Measurements from ENCODE around the gene TMEM178B. TPM values are rescaled to one million over a fixed set of nuclear protein-coding genes. Genes with fewer than 3 reads are reported as not detected.

TMEM178B gene
- total and polyA plus RNA-seq, 2 of the 4 experiments (the other 2 are of a cell fraction), result under 0.01 to 0.05 TPM

GRCh38 chr7:141142058-141142457 lies 68.2 kb downstream of the TMEM178B start:
- H3K4me2 ChIP-seq (ENCODE audit: low read depth, low read length), result no peak overlapping the region
- ChIA-PET POLR2A (ENCODE audit: unreplicated experiment) (no interaction called here), CTCF (interaction anchor here (1.7 kb wide), 1 partner anchor 24 kb away, joined by 4 read pairs; no protein-coding TSS in a partner anchor)
- no peaks in the 10 kb centered on the region for H4K20me1 ChIP-seq (ENCODE audit: insufficient read depth, low read length)
- no CpG with 5 or more reads among the region's 2 CpGs for WGBS, 2 experiments (ENCODE audit: extremely low coverage in 2 of 2, insufficient read length in 1 of 2)
- in situ Hi-C loops (cut with MboI; ENCODE audit: low sequenced_read_pairs), result no loop called here
- no peaks in the 10 kb centered on the region; the same call in 1 of the 2 replicates for H3K4me1 ChIP-seq (ENCODE audit: control insufficient read depth, insufficient read depth, low read length)
- H3K14ac ChIP-seq (replicated peaks; ENCODE audit: low read depth, low read length), result no peak overlapping the region
- no peak overlapping the region for H4K5ac ChIP-seq (ENCODE audit: low read depth, low read length)
- H3K9me1 ChIP-seq (ENCODE audit: insufficient read depth, low read length), result no peaks in the 10 kb centered on the region
- H2BK15ac ChIP-seq (ENCODE audit: low read depth, low read length), result no peak overlapping the region
- no peak overlapping the region for H3K4ac ChIP-seq (ENCODE audit: low read depth, low read length)
- intact Hi-C loops (cut with micrococcal nuclease), result no loop called here
- no peak overlapping the region for H4K91ac ChIP-seq (ENCODE audit: insufficient read depth, low read depth, low read length)
- no peak overlapping the region for H2BK120ac ChIP-seq (ENCODE audit: low read depth, low read length)
- H2AK9ac ChIP-seq (replicated peaks; ENCODE audit: low read depth, low read length, poor library complexity), result no peak overlapping the region
- H3K9ac ChIP-seq (ENCODE audit: low read depth, low read length), result no peak overlapping the region
- no peak overlapping the region for H2AFZ ChIP-seq (replicated peaks; ENCODE audit: low read length, poor library complexity)
- dilution Hi-C loops (cut with HindIII; ENCODE audit: low sequenced_read_pairs, unreplicated experiment), result no loop called here
- no peak for DNase-seq
- no peak for ATAC-seq (ENCODE audit: low read depth)
- no peak overlapping the region for H3K27ac ChIP-seq (ENCODE audit: insufficient read depth, low read length)
- TF ChIP-seq CTCF (conservative IDR thresholded peaks at IDR 0.05; ENCODE audit: low read depth, low read length) (no peak), RAD21 (IDR thresholded peaks at IDR 0.05; ENCODE audit: low read length) (no peak), MAFK (IDR thresholded peaks at IDR 0.05; ENCODE audit: low read depth, low read length) (no peak), NFE2L2 (IDR thresholded peaks at IDR 0.05; ENCODE audit: low read depth, low read length) (no peak), CEBPB (IDR thresholded peaks at IDR 0.05; ENCODE audit: low read depth, low read length) (no peak), USF2 (IDR thresholded peaks at IDR 0.05; ENCODE audit: low read depth, low read length) (no peak), RFX5 (IDR thresholded peaks at IDR 0.05; ENCODE audit: low read depth, low read length) (no peak), MXI1 (IDR thresholded peaks at IDR 0.05; ENCODE audit: borderline replicate concordance, low read depth, low read length) (no peak), POLR2A (IDR thresholded peaks at IDR 0.05; ENCODE audit: low read depth, low read length) (no peak), ELK1 (IDR thresholded peaks at IDR 0.05; ENCODE audit: borderline replicate concordance, low read depth, low read length) (no peak), RCOR1 (IDR thresholded peaks at IDR 0.05; ENCODE audit: insufficient replicate concordance, low read length) (no peak), MAZ (IDR thresholded peaks at IDR 0.05; ENCODE audit: borderline replicate concordance, low read depth, low read length) (no peak), CHD1 (IDR thresholded peaks at IDR 0.05; ENCODE audit: low read depth, low read length) (no peak), FOS (IDR thresholded peaks at IDR 0.05; ENCODE audit: low read depth, low read length) (no peak), BHLHE40 (IDR thresholded peaks at IDR 0.05; ENCODE audit: low read depth, low read length) (no peak), SMC3 (IDR thresholded peaks at IDR 0.05; ENCODE audit: low read depth, low read length) (no peak)
- no peak overlapping the region for H3K23ac ChIP-seq (ENCODE audit: low read depth, low read length)
- H3K4me3 ChIP-seq (ENCODE audit: insufficient read depth, low read depth, low read length), result no peak overlapping the region
- H2AK5ac ChIP-seq (ENCODE audit: low read depth, low read length), result no peak overlapping the region
- H3K56ac ChIP-seq (ENCODE audit: extremely low read depth, insufficient read depth, low read length), result no peak overlapping the region
- H3K9me3 ChIP-seq (ENCODE audit: control insufficient read depth, insufficient read depth, low read length), result peaks cover 2% of the 10 kb centered on the region; the same call in 1 of the 2 replicates
- no peaks in the 10 kb centered on the region for H3K36me3 ChIP-seq (ENCODE audit: control insufficient read depth, insufficient read depth, low read length)
- H3K18ac ChIP-seq (ENCODE audit: low read depth, low read length), result no peak overlapping the region
- no peak overlapping the region for H2BK5ac ChIP-seq (ENCODE audit: low read depth, low read length, poor library complexity, severe bottlenecking)
- no TSS peak for BruUV-seq (replicated peaks)
- H2BK20ac ChIP-seq (ENCODE audit: low read depth, low read length), result no peak overlapping the region
- H3K27me3 ChIP-seq (ENCODE audit: control insufficient read depth, insufficient read depth, low read length), result no peaks in the 10 kb centered on the region
- no peaks in the 10 kb centered on the region for H3K79me1 ChIP-seq (ENCODE audit: low read depth in 1 of 2, low read length in 2 of 2)
- no peak overlapping the region for H4K8ac ChIP-seq (ENCODE audit: low read depth in 2 of 2, low read length in 2 of 2)

All from IMR-90 (cell line).